ENCODE data around the gene LYVE1. TPM values are rescaled to one million over a fixed set of nuclear protein-coding genes. Genes with fewer than 3 reads are reported as not detected.
A peak's percentile ranks its signal among the peaks of the same experiment; 100 is the strongest.

The LYVE1 gene
- total RNA-seq, 1 donor from 2014 or later: 62.9 TPM

DNA sequence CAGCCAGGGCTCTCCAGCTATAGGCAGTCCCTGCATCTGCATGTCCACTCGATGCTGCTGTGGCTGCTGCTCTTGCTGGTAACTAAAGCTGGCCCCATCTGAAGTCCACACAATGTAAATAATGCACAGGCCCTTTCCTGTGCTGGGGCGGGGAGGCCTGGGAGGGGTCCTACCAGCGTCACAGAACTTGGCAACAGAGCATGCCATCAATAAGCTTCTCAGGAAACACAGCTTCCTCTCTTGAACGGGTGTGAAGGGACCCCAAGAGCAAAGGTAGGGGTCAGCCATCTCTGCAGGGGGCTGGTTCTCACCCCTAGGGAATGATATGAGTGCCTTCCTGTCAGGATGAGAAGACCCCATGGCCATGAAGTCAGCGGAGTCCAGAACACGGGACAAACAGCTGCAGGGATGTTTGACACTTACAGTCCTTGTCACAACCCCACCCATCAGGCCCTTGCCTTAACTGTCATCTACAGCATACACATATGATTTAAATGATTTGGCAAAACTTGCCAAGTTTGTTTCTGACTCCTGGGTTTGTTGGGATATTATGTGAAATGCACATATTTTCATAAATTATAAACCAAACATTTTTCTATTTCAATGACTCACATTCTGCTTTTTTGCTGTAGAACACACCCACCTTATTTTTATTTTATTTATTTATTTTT, 39.1 kb upstream of the LYVE1 start:
- DNase-seq (ENCODE audit: extremely low spot score in 2 of 2): peak in 1 of 2 donors; percentile 84
- H3K27ac ChIP-seq: no peak overlapping the region
- intact Hi-C loops (cut with DNase I): no loop called here

GRCh38 chr11:10606536-10607208, 38.2 kb upstream of the LYVE1 start:
- intact Hi-C loops (cut with DNase I): no loop called here
- H3K9me3 ChIP-seq: no peaks in the 10 kb centered on the region
- peak overlapping the region; percentile 48 for H3K27ac ChIP-seq
- peak in 1 of 2 donors; percentile 71 for DNase-seq (ENCODE audit: extremely low spot score in 2 of 2)
- H3K4me3 ChIP-seq: no peak overlapping the region
- TF ChIP-seq POLR2A (IDR thresholded peaks at IDR 0.05) (no peak), POLR2AphosphoS5 (IDR thresholded peaks at IDR 0.05; ENCODE audit: insufficient read depth in 1 of 2, low read depth in 1 of 2) (no peak)
- TF ChIP-seq, protein P1, sequence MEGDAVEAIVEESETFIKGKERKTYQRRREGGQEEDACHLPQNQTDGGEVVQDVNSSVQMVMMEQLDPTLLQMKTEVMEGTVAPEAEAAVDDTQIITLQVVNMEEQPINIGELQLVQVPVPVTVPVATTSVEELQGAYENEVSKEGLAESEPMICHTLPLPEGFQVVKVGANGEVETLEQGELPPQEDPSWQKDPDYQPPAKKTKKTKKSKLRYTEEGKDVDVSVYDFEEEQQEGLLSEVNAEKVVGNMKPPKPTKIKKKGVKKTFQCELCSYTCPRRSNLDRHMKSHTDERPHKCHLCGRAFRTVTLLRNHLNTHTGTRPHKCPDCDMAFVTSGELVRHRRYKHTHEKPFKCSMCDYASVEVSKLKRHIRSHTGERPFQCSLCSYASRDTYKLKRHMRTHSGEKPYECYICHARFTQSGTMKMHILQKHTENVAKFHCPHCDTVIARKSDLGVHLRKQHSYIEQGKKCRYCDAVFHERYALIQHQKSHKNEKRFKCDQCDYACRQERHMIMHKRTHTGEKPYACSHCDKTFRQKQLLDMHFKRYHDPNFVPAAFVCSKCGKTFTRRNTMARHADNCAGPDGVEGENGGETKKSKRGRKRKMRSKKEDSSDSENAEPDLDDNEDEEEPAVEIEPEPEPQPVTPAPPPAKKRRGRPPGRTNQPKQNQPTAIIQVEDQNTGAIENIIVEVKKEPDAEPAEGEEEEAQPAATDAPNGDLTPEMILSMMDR (IDR thresholded peaks at IDR 0.05): no peak
- H3K36me3 ChIP-seq: peaks cover 0 to 6% of the 10 kb centered on the region in 2 donors
- no peaks in the 10 kb centered on the region for H3K27me3 ChIP-seq
- peaks cover 48% of the 10 kb centered on the region for H3K4me1 ChIP-seq

More for the DNA sequence above, 39.1 kb upstream of the LYVE1 start:
- H3K9me3 ChIP-seq: no peaks in the 10 kb centered on the region
- no peaks in the 10 kb centered on the region for H3K27me3 ChIP-seq
- H3K4me3 ChIP-seq: no peak overlapping the region
- H3K4me1 ChIP-seq: peaks cover 48% of the 10 kb centered on the region
- TF ChIP-seq POLR2AphosphoS5 (IDR thresholded peaks at IDR 0.05; ENCODE audit: insufficient read depth in 1 of 2, low read depth in 1 of 2) (no peak), POLR2A (IDR thresholded peaks at IDR 0.05) (no peak)
- TF ChIP-seq, protein P1 (IDR thresholded peaks at IDR 0.05): no peak
- peaks cover 0 to 6% of the 10 kb centered on the region in 2 donors for H3K36me3 ChIP-seq

GRCh38 chr11:10605941-10606381, 37.5 kb upstream of the LYVE1 start:
- H3K27ac ChIP-seq: peak overlapping the region; percentile 48
- intact Hi-C loops (cut with DNase I): no loop called here
- H3K27me3 ChIP-seq: no peaks in the 10 kb centered on the region
- H3K9me3 ChIP-seq: no peaks in the 10 kb centered on the region
- TF ChIP-seq, protein P1 (IDR thresholded peaks at IDR 0.05): no peak
- no peak for TF ChIP-seq POLR2A (IDR thresholded peaks at IDR 0.05)
- no peak for TF ChIP-seq POLR2AphosphoS5 (IDR thresholded peaks at IDR 0.05; ENCODE audit: insufficient read depth in 1 of 2, low read depth in 1 of 2)
- H3K4me1 ChIP-seq: peaks cover 48% of the 10 kb centered on the region
- DNase-seq (ENCODE audit: extremely low spot score in 2 of 2): peak in 1 of 2 donors; percentile 79
- no peak overlapping the region for H3K4me3 ChIP-seq
- peaks cover 0 to 6% of the 10 kb centered on the region in 2 donors for H3K36me3 ChIP-seq

GRCh38 chr11:10604798-10605197, 36.3 kb upstream of the LYVE1 start:
- Histone ChIP-seq H3K27me3 (no peaks in the 10 kb centered on the region), H3K36me3 (peaks cover 0 to 6% of the 10 kb centered on the region in 2 donors), H3K4me1 (peaks cover 48% of the 10 kb centered on the region), H3K4me3 (no peak overlapping the region), H3K27ac (no peak overlapping the region), H3K9me3 (no peaks in the 10 kb centered on the region)
- intact Hi-C loops (cut with DNase I): no loop called here
- no peak for DNase-seq (ENCODE audit: extremely low spot score in 2 of 2)
- TF ChIP-seq, protein P1 (IDR thresholded peaks at IDR 0.05): no peak
- no peak for TF ChIP-seq POLR2AphosphoS5 (IDR thresholded peaks at IDR 0.05; ENCODE audit: insufficient read depth in 1 of 2, low read depth in 1 of 2)
- TF ChIP-seq POLR2A (IDR thresholded peaks at IDR 0.05): no peak
